HG02938 (cell line): ENCODE results near the gene COQ8A.
A peak's percentile ranks its signal among the peaks of the same experiment; 100 is the strongest.
"Not testable (repeated sequence)": the region's sequence is repeated elsewhere in the genome, so short reads cannot be mapped to it uniquely, and the experiment has no call there.

Experiments
- ATAC-seq: cut with Tn5 transposase; IDR thresholded peaks from one replicate; pipeline ENCODE4 v1.9.1; 2021; ENCODE audit warnings: mild to moderate bottlenecking, moderate library complexity; ENCODE audit not compliant: unreplicated experiment

Gene COQ8A

GRCh38 chr1:226920446-226920894 is 19.6 kb upstream of the COQ8A start:
- ATAC-seq = no peak

GRCh38 chr1:226921504-226921903 is 18.6 kb upstream of the COQ8A start:
- no peak for ATAC-seq

DNA sequence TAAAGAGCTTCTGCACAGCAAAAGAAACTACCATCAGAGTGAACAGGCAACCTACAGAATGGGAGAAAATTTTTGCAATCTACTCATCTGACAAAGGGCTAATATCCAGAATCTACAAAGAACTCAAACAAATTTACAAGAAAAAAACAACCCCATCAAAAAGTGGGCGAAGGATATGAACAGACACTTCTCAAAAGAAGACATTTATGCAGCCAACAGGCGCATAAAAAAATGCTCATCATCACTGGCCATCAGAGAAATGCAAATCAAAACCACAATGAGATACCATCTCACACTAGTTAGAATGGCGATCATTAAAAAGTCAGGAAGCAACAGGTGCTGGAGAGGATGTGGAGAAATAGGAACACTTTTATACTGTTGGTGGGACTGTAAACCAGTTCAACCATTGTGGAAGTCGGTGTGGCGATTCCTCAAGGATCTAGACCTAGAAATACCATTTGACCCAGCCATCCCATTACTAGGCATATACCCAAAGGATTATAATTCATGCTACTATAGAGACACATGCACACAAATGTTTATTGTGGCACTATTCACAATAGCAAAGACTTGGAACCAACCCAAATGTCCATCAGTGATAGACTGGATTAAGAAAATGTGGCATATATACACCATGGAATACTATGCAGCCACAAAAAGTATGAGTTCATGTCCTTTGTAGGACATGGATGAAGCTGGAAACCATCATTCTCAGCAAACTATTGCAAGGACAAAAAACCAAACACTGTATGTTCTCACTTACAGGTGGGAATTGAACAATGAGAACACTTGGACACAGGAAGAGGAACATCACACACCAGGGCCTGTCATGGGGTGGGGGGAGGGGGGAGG is 10.6 kb upstream of the COQ8A start:
- not testable (repeated sequence) for ATAC-seq

DNA sequence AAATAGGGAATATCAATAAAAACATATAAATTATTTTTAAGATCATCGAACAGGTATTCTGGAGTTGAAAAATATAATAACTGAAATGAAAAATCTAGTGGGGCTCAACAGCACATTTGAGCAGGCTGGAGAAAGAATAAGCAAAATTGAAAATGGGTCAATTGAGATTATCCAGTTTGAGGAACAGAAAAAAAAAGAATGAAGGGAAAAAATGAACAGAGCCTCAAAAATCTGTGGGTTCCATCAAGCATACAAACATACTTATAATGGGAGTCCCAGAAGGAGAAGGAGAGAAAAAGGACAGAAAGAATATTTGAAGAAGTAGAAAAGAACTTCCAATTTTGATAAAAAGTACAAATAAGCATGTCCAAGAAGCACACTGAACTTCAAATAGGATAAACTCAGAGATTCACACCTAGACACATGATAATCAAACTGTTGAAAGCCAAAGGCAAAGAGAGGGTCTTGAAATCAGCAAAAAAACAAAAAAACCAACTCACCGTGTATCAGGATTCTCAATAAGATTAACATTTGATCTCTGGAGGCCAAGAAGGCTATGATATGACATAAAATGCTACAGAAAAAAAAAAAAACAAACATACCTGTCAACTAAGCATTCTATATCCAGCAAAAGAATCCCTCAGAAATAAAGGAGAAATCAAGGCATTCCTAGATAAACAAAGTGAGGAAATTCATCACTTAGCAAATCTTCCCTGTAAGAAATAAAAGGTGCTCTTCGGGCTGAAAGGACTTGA is 5.4 kb upstream of the COQ8A start:
- ATAC-seq = no peak

GRCh38 chr1:226937940-226938725 is 2.0 kb upstream of the COQ8A start:
- no peak for ATAC-seq

DNA sequence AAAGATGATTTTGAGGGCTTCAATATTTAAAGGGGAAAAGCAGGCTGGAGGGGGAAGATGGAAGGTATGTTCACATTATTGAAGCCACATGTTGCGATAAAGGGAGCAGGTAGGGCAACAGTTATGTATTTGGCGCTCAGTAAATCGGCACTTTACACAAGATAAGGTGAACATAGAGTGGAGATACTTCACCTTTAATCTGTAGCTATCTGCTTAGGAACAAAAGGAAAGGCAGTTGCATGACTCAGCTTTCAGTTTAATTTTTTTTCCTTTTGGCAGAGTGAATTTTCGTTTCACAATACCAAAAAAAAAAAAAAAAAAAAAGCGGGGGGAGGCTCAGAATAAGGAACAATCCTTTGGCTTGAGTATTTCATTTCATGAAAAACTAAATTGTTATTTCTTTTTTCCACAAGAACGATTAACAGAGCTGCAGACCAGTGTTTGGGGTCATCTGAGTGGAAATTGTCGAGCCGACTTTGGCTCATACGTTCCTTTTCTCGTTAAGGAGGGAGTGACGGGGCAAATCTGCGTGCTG is 1.1 kb upstream of the COQ8A start:
- ATAC-seq = no peak

DNA sequence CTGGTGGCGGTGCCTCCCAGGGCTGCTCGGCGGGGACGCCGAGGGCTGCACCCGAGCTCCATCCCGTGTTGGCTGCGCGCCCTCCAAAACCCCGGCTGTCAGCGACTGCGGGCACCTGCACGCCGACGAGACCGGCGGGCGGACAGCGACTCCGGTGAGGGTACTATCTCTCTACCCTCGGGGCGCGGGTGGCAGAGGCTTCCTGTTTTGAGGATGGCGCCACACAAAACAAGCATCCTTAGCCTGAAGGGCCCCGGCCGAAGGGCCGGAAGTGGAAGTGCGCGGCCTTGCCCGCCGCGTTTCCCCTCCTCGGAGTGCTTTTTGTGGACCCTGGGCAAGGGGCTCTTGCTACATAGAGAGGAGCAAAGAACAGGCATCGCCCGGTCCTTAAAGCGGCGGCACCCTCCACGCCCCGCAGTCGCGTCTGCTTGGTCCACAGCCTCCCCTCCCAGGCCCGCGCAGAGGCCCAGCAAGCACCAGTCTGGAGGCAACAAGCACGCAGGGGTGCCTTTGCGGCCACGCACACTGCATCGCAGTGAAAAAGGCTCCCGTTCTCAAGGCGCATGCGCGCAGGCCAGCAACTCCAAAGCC is 561 bp upstream of the COQ8A start:
- peak; percentile 29 for ATAC-seq

DNA sequence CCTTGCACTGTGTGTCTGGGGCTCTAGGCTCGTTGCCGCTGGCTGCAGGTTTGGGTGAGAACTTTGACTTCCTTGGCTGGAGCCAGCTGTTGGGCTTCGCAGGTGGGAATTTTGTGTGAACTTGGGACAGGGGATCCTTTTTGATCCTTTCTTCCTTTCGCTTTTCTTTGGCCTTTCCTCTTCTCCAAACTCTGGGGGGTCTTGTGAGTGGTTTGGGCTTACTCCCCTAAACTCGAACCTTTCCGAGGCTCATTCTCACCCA is 643 bp downstream of the COQ8A start:
- no peak for ATAC-seq

GRCh38 chr1:226942392-226942791 is 2.3 kb downstream of the COQ8A start:
- no peak for ATAC-seq

DNA sequence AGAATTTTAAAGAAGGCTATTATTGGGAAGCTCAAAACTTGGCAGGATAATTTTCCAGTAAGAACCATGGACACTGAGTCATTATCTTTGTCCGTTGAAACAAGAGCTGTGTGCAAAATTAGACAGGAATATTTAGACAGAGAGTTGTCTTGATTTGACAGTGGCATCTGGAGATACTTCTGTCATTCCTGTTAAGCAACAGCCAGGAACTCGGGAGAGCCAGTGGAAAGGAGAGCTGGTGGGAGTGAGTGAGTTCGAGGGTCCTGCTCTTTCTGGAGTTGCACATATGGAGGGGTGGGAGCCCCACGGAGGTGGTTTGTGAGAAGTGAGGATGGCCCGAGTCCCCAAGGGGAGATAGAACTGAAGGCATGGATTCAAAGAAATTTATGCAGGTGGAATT is 3.1 kb downstream of the COQ8A start:
- ATAC-seq = no peak

GRCh38 chr1:226943927-226944326 is 3.8 kb downstream of the COQ8A start:
- no peak for ATAC-seq

GRCh38 chr1:226945106-226945857 is 5.2 kb downstream of the COQ8A start:
- ATAC-seq = no peak

GRCh38 chr1:226945858-226946245 is 5.8 kb downstream of the COQ8A start:
- no peak for ATAC-seq

DNA sequence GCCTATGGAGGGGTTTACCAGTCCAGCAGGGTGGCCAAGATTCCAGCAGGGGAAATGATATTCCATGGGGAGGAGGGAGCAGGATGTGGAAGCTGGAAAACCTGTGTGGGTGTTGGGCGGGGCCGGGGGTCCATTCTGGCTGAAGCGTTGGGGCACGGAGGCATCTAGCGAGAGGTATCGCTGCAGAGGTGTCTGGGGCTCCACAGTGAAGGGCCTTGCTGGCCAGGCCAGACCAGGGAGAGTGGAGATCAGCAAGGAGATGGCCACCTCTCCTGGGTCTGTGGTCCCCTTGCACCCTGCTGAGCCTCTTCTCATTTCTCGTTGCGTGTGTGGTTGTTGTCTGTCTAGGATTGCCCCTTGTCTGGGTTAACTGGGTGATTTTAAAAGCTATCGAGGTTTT is 6.2 kb downstream of the COQ8A start:
- ATAC-seq = no peak

DNA sequence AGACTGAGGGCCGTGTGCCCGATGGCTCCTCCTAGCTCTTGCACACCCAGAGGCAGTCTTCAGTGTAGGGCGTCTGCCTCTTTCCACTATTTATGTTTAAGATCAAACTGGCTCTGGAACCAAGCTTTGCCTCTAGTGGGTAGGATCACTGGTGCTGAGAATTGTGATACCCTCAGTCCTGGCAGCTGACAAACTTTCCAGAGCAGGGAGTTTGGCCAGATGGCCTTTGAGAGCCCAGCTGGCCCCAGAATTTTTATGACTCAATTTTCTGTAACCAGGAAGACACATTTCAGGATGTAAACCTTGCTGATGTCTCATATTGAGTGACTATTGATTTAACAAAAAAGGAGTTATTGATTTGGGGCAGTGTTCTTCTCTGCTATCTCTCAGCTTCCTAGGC is 6.7 kb downstream of the COQ8A start:
- ATAC-seq = no peak

GRCh38 chr1:226948051-226948450 is 8.0 kb downstream of the COQ8A start:
- ATAC-seq = no peak

DNA sequence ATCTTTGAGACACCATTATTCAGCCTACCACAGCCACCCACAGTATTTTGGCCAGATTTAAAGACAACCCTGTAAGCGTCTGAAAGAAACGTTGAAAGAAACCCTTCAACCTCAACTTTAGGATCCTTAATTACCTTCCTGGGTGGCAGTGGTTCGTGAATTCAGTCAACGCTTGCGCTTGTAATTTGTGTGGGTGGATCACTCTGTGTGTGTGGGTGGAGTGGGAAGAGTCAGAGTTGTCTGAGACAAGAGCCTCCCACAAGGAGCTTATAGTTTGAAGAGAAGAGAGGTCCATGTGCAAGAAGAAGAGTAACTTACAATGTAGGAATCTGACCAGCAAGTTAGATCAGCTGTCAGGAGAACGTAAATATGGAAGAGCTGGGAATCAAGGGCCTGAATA is 8.4 kb downstream of the COQ8A start:
- ATAC-seq = no peak

- ATAC-seq = no peak
These were observed 8.9 kb downstream of the COQ8A start for GRCh38 chr1:226948996-226949395.

- ATAC-seq = no peak
These were observed 9.3 kb downstream of the COQ8A start for GRCh38 chr1:226949401-226949800.

GRCh38 chr1:226950316-226950715 is 10.2 kb downstream of the COQ8A start:
- no peak for ATAC-seq
